OCI-LY1 (cell line): ENCODE measurements around the gene PJA2.

Source experiments
- H2AFZ ChIP-seq: fragments of 200-600 bp; sonication (generic), shearing (Covaris generic); 2 replicates; pipeline ENCODE4 v1.6.0; 2014; ENCODE audit warnings: antibody characterized with exemption, mild to moderate bottlenecking, low read length
- H3F3A ChIP-seq: fragments of 200-600 bp; sonication (generic), shearing (Covaris generic); 2 replicates; pipeline ENCODE4 v1.6.0; 2014; ENCODE audit warnings: mild to moderate bottlenecking, antibody characterized with exemption, low read length, moderate library complexity; ENCODE audit not compliant: insufficient read depth
- H3K27ac ChIP-seq: fragments of 200-600 bp; sonication (generic); 2 replicates; pipeline ENCODE4 v1.5.1; 2014; ENCODE audit warnings: low read length, mixed run types, mild to moderate bottlenecking, low read depth; ENCODE audit not compliant: poor library complexity, severe bottlenecking
- H3K27me3 ChIP-seq: fragments of 200-600 bp; sonication (generic); 2 replicates; pipeline ENCODE4 v1.6.0; 2014; ENCODE audit warnings: antibody characterized with exemption, mild to moderate bottlenecking, low read length, moderate library complexity; ENCODE audit not compliant: insufficient read depth
- H3K36me3 ChIP-seq: fragments of 200-600 bp; sonication (generic); 2 replicates; pipeline ENCODE4 v1.6.1; 2014; ENCODE audit warnings: mild to moderate bottlenecking, antibody characterized with exemption, low read length, moderate library complexity, mixed read lengths; ENCODE audit not compliant: insufficient read depth
- H3K4me1 ChIP-seq: fragments of 200-600 bp; sonication (generic); 2 replicates; pipeline ENCODE4 v1.5.1; 2014; ENCODE audit warnings: mild to moderate bottlenecking, low read length, moderate library complexity; ENCODE audit not compliant: insufficient read depth, severe bottlenecking
- H3K4me2 ChIP-seq: fragments of 200-600 bp; sonication (generic), shearing (Covaris generic); 2 replicates; pipeline ENCODE4 v1.6.1; 2014; ENCODE audit warnings: low read length
- H3K4me3 ChIP-seq: fragments of 200-600 bp; sonication (generic); 2 replicates; pipeline ENCODE4 v1.5.1; 2014; ENCODE audit warnings: low read length, low read depth, mild to moderate bottlenecking, mixed read lengths; ENCODE audit not compliant: poor library complexity, severe bottlenecking
- H3K79me2 ChIP-seq: fragments of 200-600 bp; shearing (Covaris generic); 2 replicates; pipeline ENCODE4 v1.6.1; 2016; ENCODE audit warnings: mixed run types, low read length, mixed read lengths; ENCODE audit not compliant: insufficient read depth
- H3K9ac ChIP-seq: fragments of 200-600 bp; sonication (generic), shearing (Covaris generic); 2 replicates; pipeline ENCODE4 v1.6.1; 2014; ENCODE audit warnings: mild to moderate bottlenecking, low read length, mixed read lengths
- H3K9me2 ChIP-seq: fragments of 200-600 bp; sonication (generic), shearing (Covaris generic); 2 replicates; pipeline ENCODE4 v1.6.1; 2014; ENCODE audit warnings: low read depth, mild to moderate bottlenecking, low read length, mixed read lengths
- H3K9me3 ChIP-seq: fragments of 200-600 bp; shearing (Covaris generic); 2 replicates; pipeline ENCODE4 v1.6.1; 2014; ENCODE audit warnings: low read length, mixed read lengths
- H4K20me1 ChIP-seq: fragments of 200-600 bp; sonication (generic), shearing (Covaris generic); 2 replicates; pipeline ENCODE4 v1.6.0; 2016; ENCODE audit warnings: mild to moderate bottlenecking, low read length; ENCODE audit not compliant: insufficient read depth
- CTCF ChIP-seq: fragments of 200-600 bp; sonication (generic), shearing (Covaris generic); IDR thresholded peaks from 2 replicates; pipeline ENCODE4 v1.5.1; 2017; ENCODE audit warnings: mild to moderate bottlenecking, antibody characterized with exemption, low read length, moderate library complexity, mixed read lengths
- EZH2 ChIP-seq: fragments of 200-600 bp; sonication (generic), shearing (Covaris generic); IDR thresholded peaks from 2 replicates; pipeline ENCODE4 v1.8.0; 2017; ENCODE audit warnings: borderline replicate concordance, mixed run types, mild to moderate bottlenecking, antibody characterized with exemption, low read length, moderate library complexity, mixed read lengths

The PJA2 gene

GRCh38 chr5:109324351-109324750 is 85.4 kb downstream of the PJA2 start:
- no peaks in the 10 kb centered on the region for H4K20me1 ChIP-seq
- H2AFZ ChIP-seq, result no peak overlapping the region
- H3K4me1 ChIP-seq, result no peaks in the 10 kb centered on the region
- no peaks in the 10 kb centered on the region for H3K9me2 ChIP-seq
- H3K27ac ChIP-seq, result no peak overlapping the region
- H3K36me3 ChIP-seq, result no peaks in the 10 kb centered on the region
- TF ChIP-seq EZH2 (no peak), CTCF (no peak)
- no peaks in the 10 kb centered on the region for H3K79me2 ChIP-seq
- H3K4me3 ChIP-seq, result no peak overlapping the region
- H3F3A ChIP-seq, result no peaks in the 10 kb centered on the region
- no peaks in the 10 kb centered on the region for H3K27me3 ChIP-seq
- no peaks in the 10 kb centered on the region for H3K9me3 ChIP-seq
- no peak overlapping the region for H3K9ac ChIP-seq
- no peak overlapping the region for H3K4me2 ChIP-seq

GRCh38 chr5:109322694-109323093 is 87.1 kb downstream of the PJA2 start:
- Histone ChIP-seq H3F3A (no peaks in the 10 kb centered on the region), H3K9ac (no peak overlapping the region), H2AFZ (no peak overlapping the region), H3K4me1 (no peaks in the 10 kb centered on the region), H3K27me3 (no peaks in the 10 kb centered on the region), H4K20me1 (no peaks in the 10 kb centered on the region), H3K79me2 (no peaks in the 10 kb centered on the region), H3K27ac (no peak overlapping the region), H3K4me3 (no peak overlapping the region), H3K4me2 (no peak overlapping the region), H3K36me3 (no peaks in the 10 kb centered on the region), H3K9me2 (no peaks in the 10 kb centered on the region), H3K9me3 (no peaks in the 10 kb centered on the region)
- TF ChIP-seq CTCF, result no peak
- no peak for TF ChIP-seq EZH2

GRCh38 chr5:109319351-109319750 is 90.4 kb downstream of the PJA2 start:
- TF ChIP-seq EZH2 (no peak), CTCF (no peak)

More at GRCh38 chr5:109319351-109319750, 90.4 kb downstream of the PJA2 start:
- no peaks in the 10 kb centered on the region for H3K9me3 ChIP-seq
- no peaks in the 10 kb centered on the region for H3K9me2 ChIP-seq
- no peaks in the 10 kb centered on the region for H3K36me3 ChIP-seq
- H3K27me3 ChIP-seq, result no peaks in the 10 kb centered on the region
- no peak overlapping the region for H3K9ac ChIP-seq
- H4K20me1 ChIP-seq, result no peaks in the 10 kb centered on the region
- H3K27ac ChIP-seq, result no peak overlapping the region
- H2AFZ ChIP-seq, result no peak overlapping the region
- H3K4me1 ChIP-seq, result no peaks in the 10 kb centered on the region
- no peaks in the 10 kb centered on the region for H3K79me2 ChIP-seq
- no peak overlapping the region for H3K4me3 ChIP-seq
- H3F3A ChIP-seq, result no peaks in the 10 kb centered on the region
- no peak overlapping the region for H3K4me2 ChIP-seq
